HepG2 (cell line): ENCODE data around the gene MRPS25. TPM values are rescaled to one million over a fixed set of nuclear protein-coding genes. Genes with fewer than 3 reads are reported as not detected.

Source experiments
- ATAC-seq: fragments of 200-7000 bp; cut with Tn5 transposase; 3 replicates; pipeline ENCODE4 v1.9.1; 2020; ENCODE audit warnings: mild to moderate bottlenecking, moderate library complexity
- BruUV-seq: library from RNA; stranded (reverse); fragments of 400-500 nt; replicated peaks from 2 replicates; lab custom pipeline; 2021; lab: Mats Ljungman, UMichigan
- CTCF ChIA-PET: fragments of 300-600 bp; formaldehyde crosslinking; extraction: SDS; loops from one replicate; lab custom pipeline; 2021; ENCODE audit warnings: low total read pairs, inconsistent platforms, low intra/inter-chr PET ratio; lab: Yijun Ruan, JAX
- POLR2A ChIA-PET: fragments of 350-600 bp; sonication (Branson Sonifier 250); formaldehyde crosslinking; loops from one replicate; lab custom pipeline; 2020; ENCODE audit warnings: antibody characterized with exemption, inconsistent platforms; lab: Yijun Ruan, JAX
- DNase-seq: peaks from one replicate; pipeline ENCODE4 v3.0.0-alpha.2; 2015; ENCODE audit warnings: low spot score
- FAIRE-seq: peaks from 3 replicates; lab custom pipeline; 2011; peaks lifted over from hg19 to GRCh38; lab: Jason Lieb, UNC
- H2AFZ ChIP-seq: one replicate; pipeline ENCODE4 v1.6.1; 2011; ENCODE audit warnings: low read length, inconsistent platforms
- H3K27ac ChIP-seq: fragments of 300-600 bp; 3 replicates; pipeline ENCODE4 v1.8.0; 2011; ENCODE audit warnings: mixed run types, mild to moderate bottlenecking, mixed read lengths, low read length, inconsistent platforms; ENCODE audit not compliant: insufficient read depth; ENCODE audit errors: extremely low read length
- H3K27me3 ChIP-seq, 2 experiments: fragments of 200-600 bp in 1 of 2; 2 replicates in 1 of 2; 3 replicates in 1 of 2; pipeline versions ENCODE4 v1.6.0 to v1.8.0; 2011; ENCODE audit warnings: low read length in 2 of 2, mild to moderate bottlenecking in 2 of 2, moderate library complexity in 2 of 2, inconsistent platforms in 1 of 2; ENCODE audit not compliant: insufficient read depth in 2 of 2, control insufficient read depth in 1 of 2
- H3K36me3 ChIP-seq, 2 experiments: fragments of 200-600 bp in 1 of 2; replicated peaks in 1 of 2; 2 replicates in 1 of 2; 3 replicates in 1 of 2; pipeline versions ENCODE4 v1.5.1 to v1.8.0; 2011; ENCODE audit warnings: low read length in 2 of 2, inconsistent platforms in 1 of 2; ENCODE audit not compliant: insufficient read depth in 2 of 2, control insufficient read depth in 1 of 2
- H3K4me1 ChIP-seq: 2 replicates; pipeline ENCODE4 v1.5.1; 2012; ENCODE audit warnings: low read length, inconsistent platforms; ENCODE audit not compliant: insufficient read depth
- H3K4me2 ChIP-seq: 2 replicates; pipeline ENCODE4 v1.6.0; 2011; ENCODE audit warnings: low read depth, low read length, inconsistent platforms
- H3K4me3 ChIP-seq, 3 experiments: fragments of 200-600 bp in 1 of 3; sonication (generic), shearing (Covaris generic) in 1 of 3; replicated peaks in 1 of 3; 2 replicates each; pipeline ENCODE4 v1.5.1; 2011 to 2016; ENCODE audit warnings: low read length in 3 of 3, inconsistent platforms in 2 of 3, low read depth in 2 of 3, mild to moderate bottlenecking in 2 of 3, control low read depth in 1 of 3, mixed read lengths in 1 of 3; ENCODE audit not compliant: insufficient read depth in 1 of 3
- H3K79me2 ChIP-seq: one replicate; pipeline ENCODE4 v1.6.1; 2011; ENCODE audit warnings: low read length, inconsistent platforms; ENCODE audit not compliant: insufficient read depth
- H3K9ac ChIP-seq: 2 replicates; pipeline ENCODE4 v1.6.0; 2011; ENCODE audit warnings: mild to moderate bottlenecking, low read depth, low read length, inconsistent platforms; ENCODE audit not compliant: insufficient read depth
- H3K9me3 ChIP-seq: 2 replicates; pipeline ENCODE4 v1.5.1; 2012; ENCODE audit warnings: mild to moderate bottlenecking, low read length
- H4K20me1 ChIP-seq: 2 replicates; pipeline ENCODE4 v1.6.0; 2011; ENCODE audit warnings: inconsistent platforms, mild to moderate bottlenecking, low read length, moderate library complexity; ENCODE audit not compliant: insufficient read depth
- MAFK ChIP-seq, 2 experiments: IDR thresholded peaks in 1 of 2; conservative IDR thresholded peaks in 1 of 2; 2 replicates each; pipeline ENCODE4 v1.6.1; 2011; ENCODE audit warnings: improper control_type of control experiment in 2 of 2, low read length in 2 of 2
- PHF5A ChIP-seq: IDR thresholded peaks from one replicate; pipeline ENCODE4 v1.6.1; 2018; ENCODE audit warnings: low read depth, missing genetic modification reagents; ENCODE audit not compliant: unreplicated experiment
- POGZ ChIP-seq: sonication (generic); formaldehyde crosslinking; IDR thresholded peaks from 2 replicates; pipeline ENCODE4 v1.4.0; 2020; ENCODE audit warnings: mild to moderate bottlenecking, missing genetic modification reagents
- PRDM4 ChIP-seq: sonication (generic); formaldehyde crosslinking; IDR thresholded peaks from 2 replicates; pipeline ENCODE4 v1.9.0; 2021; ENCODE audit warnings: missing genetic modification reagents, borderline replicate concordance
- SIX1 ChIP-seq: sonication (generic); formaldehyde crosslinking; IDR thresholded peaks from 2 replicates; pipeline ENCODE4 v1.4.0; 2020; ENCODE audit warnings: missing genetic modification reagents, borderline replicate concordance
- SIX4 ChIP-seq: sonication (generic); formaldehyde crosslinking; IDR thresholded peaks from 2 replicates; pipeline ENCODE4 v1.4.0; 2020; ENCODE audit warnings: missing genetic modification reagents
- SMAD3 ChIP-seq: sonication (generic); formaldehyde crosslinking; IDR thresholded peaks from 2 replicates; pipeline ENCODE4 v1.4.0; 2020; ENCODE audit warnings: missing genetic modification reagents
- ZFAT ChIP-seq: sonication (generic); formaldehyde crosslinking; conservative IDR thresholded peaks from 2 replicates; pipeline ENCODE4 v1.8.1; 2023; ENCODE audit warnings: missing genetic modification reagents, inconsistent platforms
- ZFX ChIP-seq: sonication (generic); formaldehyde crosslinking; IDR thresholded peaks from 2 replicates; pipeline ENCODE4 v1.4.0; 2020; ENCODE audit warnings: mild to moderate bottlenecking, low read depth, missing genetic modification reagents, moderate library complexity
- ZNF224 ChIP-seq: sonication (generic); formaldehyde crosslinking; IDR thresholded peaks from 2 replicates; pipeline ENCODE4 v1.5.0; 2020; ENCODE audit warnings: mild to moderate bottlenecking, missing genetic modification reagents
- ZNF317 ChIP-seq: sonication (generic); formaldehyde crosslinking; IDR thresholded peaks from 2 replicates; pipeline ENCODE4 v1.5.0; 2020; ENCODE audit warnings: mild to moderate bottlenecking, missing genetic modification reagents
- WGBS: methylation state at CpG from one replicate; pipeline ENCODE4 v1.1.6; 2017; ENCODE audit warnings: low lambda C conversion rate; 5-methylcytosine and 5-hydroxymethylcytosine counted together
- in situ Hi-C: cut with HindIII; loops from 2 replicates; pipeline ENCODE4 v1.10.0; 2017; ENCODE audit warnings: low pct_unique_long_range_greater_than_20kb; ENCODE audit not compliant: extremely low pct_ligation_motif_present
- intact Hi-C: fragments of 100-400 bp; cut with micrococcal nuclease; formaldehyde crosslinking; loops from one replicate; pipeline ENCODE4 v1.10.0; 2022; ENCODE audit not compliant: unreplicated experiment
- polyA plus RNA-seq, 8 experiments: library from polyadenylated mRNA; depleted of rRNA in 3 of 8; stranded (reverse) in 7 of 8; unstranded in 1 of 8; fragments of >200 nt; fragmentation: Illumina TruSeq in 4 of 8; extraction: Trizol in 4 of 8; gene quantifications; 2 replicates each; pipeline versions ENCODE4 v1.2.1 to v1.2.3, GENCODE V29; 2011 to 2016; ENCODE audit warnings: low read depth in 4 of 8, missing spikeins in 1 of 8, mixed read lengths in 1 of 8; ENCODE audit not compliant: insufficient read depth in 1 of 8
- total RNA-seq, 5 experiments: library from RNA; depleted of rRNA; stranded (reverse); fragments of >200 nt; fragmentation: Illumina TruSeq; extraction: Trizol; gene quantifications; 2 replicates each; pipeline ENCODE4 v1.2.3, GENCODE V29; 2016; ENCODE audit warnings: low read depth in 1 of 5
- TF ChIP-seq, protein P1 (sequence below): sonication (generic); formaldehyde crosslinking; conservative IDR thresholded peaks from 2 replicates; pipeline ENCODE4 v1.4.0; 2020; ENCODE audit warnings: mild to moderate bottlenecking, missing genetic modification reagents, moderate library complexity
- TF ChIP-seq, protein P2 (sequence below): sonication (generic); formaldehyde crosslinking; IDR thresholded peaks from 2 replicates; pipeline ENCODE4 v1.5.1; 2020; ENCODE audit warnings: mild to moderate bottlenecking, missing genetic modification reagents, borderline replicate concordance

Gene MRPS25
- total and polyA plus RNA-seq, 2 of the 13 experiments (the other 11 are each of a cell fraction or from before 2014, with no cell fraction given): 60.1 to 74.3 TPM

- H3K79me2 ChIP-seq: no peaks in the 10 kb centered on the region
- POLR2A ChIA-PET: no interaction called here
- WGBS: 0% methylated on average over 1 of the region's 1 CpG
- no TSS peak for BruUV-seq
- H3K27ac ChIP-seq: peak overlapping the region; percentile 28
- peak; percentile 88 for ATAC-seq
- in situ Hi-C loops: no loop called here
- H3K4me2 ChIP-seq: no peak overlapping the region
- peaks cover 25 to 61% of the 10 kb centered on the region in 2 experiments for H3K36me3 ChIP-seq
- FAIRE-seq: peak; percentile 63
- H4K20me1 ChIP-seq: no peaks in the 10 kb centered on the region
- H2AFZ ChIP-seq: no peak overlapping the region
- DNase-seq: no peak
- no peaks in the 10 kb centered on the region for H3K27me3 ChIP-seq
- no peaks in the 10 kb centered on the region for H3K9me3 ChIP-seq
- H3K4me1 ChIP-seq: peaks cover 30% of the 10 kb centered on the region
- no peak overlapping the region for H3K9ac ChIP-seq
- intact Hi-C loops: no loop called here
- CTCF ChIA-PET: no interaction called here
- H3K4me3 ChIP-seq: no peak overlapping the region
- TF ChIP-seq POGZ (no peak), SIX4 (CRISPR knock-in tag) (0 out of 2 replicates have a peak, but pooled peaks have one; percentile 44), ZNF224 (CRISPR knock-in tag) (no peak), ZFAT (CRISPR knock-in tag) (no peak), ZFX (no peak), SIX1 (CRISPR knock-in tag) (peak; percentile 82), SMAD3 (CRISPR knock-in tag) (no peak), ZNF317 (CRISPR knock-in tag) (no peak), PHF5A (no peak), PRDM4 (no peak), MAFK (conservative IDR thresholded peaks at IDR 0.05 in 1 of 2, IDR thresholded peaks at IDR 0.05 in 1 of 2; ENCODE audit: low read length in 2 of 2) (peak; percentile 79 to 84)
- TF ChIP-seq, protein P1, sequence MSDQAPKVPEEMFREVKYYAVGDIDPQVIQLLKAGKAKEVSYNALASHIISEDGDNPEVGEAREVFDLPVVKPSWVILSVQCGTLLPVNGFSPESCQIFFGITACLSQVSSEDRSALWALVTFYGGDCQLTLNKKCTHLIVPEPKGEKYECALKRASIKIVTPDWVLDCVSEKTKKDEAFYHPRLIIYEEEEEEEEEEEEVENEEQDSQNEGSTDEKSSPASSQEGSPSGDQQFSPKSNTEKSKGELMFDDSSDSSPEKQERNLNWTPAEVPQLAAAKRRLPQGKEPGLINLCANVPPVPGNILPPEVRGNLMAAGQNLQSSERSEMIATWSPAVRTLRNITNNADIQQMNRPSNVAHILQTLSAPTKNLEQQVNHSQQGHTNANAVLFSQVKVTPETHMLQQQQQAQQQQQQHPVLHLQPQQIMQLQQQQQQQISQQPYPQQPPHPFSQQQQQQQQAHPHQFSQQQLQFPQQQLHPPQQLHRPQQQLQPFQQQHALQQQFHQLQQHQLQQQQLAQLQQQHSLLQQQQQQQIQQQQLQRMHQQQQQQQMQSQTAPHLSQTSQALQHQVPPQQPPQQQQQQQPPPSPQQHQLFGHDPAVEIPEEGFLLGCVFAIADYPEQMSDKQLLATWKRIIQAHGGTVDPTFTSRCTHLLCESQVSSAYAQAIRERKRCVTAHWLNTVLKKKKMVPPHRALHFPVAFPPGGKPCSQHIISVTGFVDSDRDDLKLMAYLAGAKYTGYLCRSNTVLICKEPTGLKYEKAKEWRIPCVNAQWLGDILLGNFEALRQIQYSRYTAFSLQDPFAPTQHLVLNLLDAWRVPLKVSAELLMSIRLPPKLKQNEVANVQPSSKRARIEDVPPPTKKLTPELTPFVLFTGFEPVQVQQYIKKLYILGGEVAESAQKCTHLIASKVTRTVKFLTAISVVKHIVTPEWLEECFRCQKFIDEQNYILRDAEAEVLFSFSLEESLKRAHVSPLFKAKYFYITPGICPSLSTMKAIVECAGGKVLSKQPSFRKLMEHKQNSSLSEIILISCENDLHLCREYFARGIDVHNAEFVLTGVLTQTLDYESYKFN (CRISPR knock-in tag): 0 out of 2 replicates have a peak, but pooled peaks have one; percentile 17
- TF ChIP-seq, protein P2, sequence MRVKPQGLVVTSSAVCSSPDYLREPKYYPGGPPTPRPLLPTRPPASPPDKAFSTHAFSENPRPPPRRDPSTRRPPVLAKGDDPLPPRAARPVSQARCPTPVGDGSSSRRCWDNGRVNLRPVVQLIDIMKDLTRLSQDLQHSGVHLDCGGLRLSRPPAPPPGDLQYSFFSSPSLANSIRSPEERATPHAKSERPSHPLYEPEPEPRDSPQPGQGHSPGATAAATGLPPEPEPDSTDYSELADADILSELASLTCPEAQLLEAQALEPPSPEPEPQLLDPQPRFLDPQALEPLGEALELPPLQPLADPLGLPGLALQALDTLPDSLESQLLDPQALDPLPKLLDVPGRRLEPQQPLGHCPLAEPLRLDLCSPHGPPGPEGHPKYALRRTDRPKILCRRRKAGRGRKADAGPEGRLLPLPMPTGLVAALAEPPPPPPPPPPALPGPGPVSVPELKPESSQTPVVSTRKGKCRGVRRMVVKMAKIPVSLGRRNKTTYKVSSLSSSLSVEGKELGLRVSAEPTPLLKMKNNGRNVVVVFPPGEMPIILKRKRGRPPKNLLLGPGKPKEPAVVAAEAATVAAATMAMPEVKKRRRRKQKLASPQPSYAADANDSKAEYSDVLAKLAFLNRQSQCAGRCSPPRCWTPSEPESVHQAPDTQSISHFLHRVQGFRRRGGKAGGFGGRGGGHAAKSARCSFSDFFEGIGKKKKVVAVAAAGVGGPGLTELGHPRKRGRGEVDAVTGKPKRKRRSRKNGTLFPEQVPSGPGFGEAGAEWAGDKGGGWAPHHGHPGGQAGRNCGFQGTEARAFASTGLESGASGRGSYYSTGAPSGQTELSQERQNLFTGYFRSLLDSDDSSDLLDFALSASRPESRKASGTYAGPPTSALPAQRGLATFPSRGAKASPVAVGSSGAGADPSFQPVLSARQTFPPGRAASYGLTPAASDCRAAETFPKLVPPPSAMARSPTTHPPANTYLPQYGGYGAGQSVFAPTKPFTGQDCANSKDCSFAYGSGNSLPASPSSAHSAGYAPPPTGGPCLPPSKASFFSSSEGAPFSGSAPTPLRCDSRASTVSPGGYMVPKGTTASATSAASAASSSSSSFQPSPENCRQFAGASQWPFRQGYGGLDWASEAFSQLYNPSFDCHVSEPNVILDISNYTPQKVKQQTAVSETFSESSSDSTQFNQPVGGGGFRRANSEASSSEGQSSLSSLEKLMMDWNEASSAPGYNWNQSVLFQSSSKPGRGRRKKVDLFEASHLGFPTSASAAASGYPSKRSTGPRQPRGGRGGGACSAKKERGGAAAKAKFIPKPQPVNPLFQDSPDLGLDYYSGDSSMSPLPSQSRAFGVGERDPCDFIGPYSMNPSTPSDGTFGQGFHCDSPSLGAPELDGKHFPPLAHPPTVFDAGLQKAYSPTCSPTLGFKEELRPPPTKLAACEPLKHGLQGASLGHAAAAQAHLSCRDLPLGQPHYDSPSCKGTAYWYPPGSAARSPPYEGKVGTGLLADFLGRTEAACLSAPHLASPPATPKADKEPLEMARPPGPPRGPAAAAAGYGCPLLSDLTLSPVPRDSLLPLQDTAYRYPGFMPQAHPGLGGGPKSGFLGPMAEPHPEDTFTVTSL: no peak
These were observed 18.1 kb upstream of the MRPS25 start for GRCh38 chr3:15083252-15083651.
